Activated CD8-positive, alpha-beta memory T cell treated with anti-CD3 and anti-CD28 coated beads, Interleukin-2, amount 50 U/mL, for 1 hour (primary cell): Measurements from ENCODE around the gene MAN1C1.

Source experiments
- DNase-seq: peaks from one replicate; pipeline ENCODE4 v3.0.0-alpha.2; 2020; ENCODE audit errors: extremely low read depth

Gene MAN1C1

GRCh38 chr1:25614501-25615171 is 2.0 kb upstream of the MAN1C1 start:
- no peak for DNase-seq

GRCh38 chr1:25615172-25615541 is 1.4 kb upstream of the MAN1C1 start:
- no peak for DNase-seq

- no peak for DNase-seq
Measured at GRCh38 chr1:25615563-25616094, 962 bp upstream of the MAN1C1 start.

GRCh38 chr1:25616987-25617624 is 515 bp downstream of the MAN1C1 start:
- no peak for DNase-seq

- no peak for DNase-seq
Measured at GRCh38 chr1:25617625-25618432, 1.2 kb downstream of the MAN1C1 start.

GRCh38 chr1:25618433-25618808 is 1.8 kb downstream of the MAN1C1 start:
- DNase-seq = no peak

GRCh38 chr1:25619101-25619890 is 2.7 kb downstream of the MAN1C1 start:
- DNase-seq = no peak

GRCh38 chr1:25620211-25620610 is 3.6 kb downstream of the MAN1C1 start:
- no peak for DNase-seq

- DNase-seq = no peak
Measured at GRCh38 chr1:25620701-25621350, 4.2 kb downstream of the MAN1C1 start.

- DNase-seq = no peak
Measured at GRCh38 chr1:25621876-25622275, 5.3 kb downstream of the MAN1C1 start.

GRCh38 chr1:25622531-25622930 is 5.9 kb downstream of the MAN1C1 start:
- no peak for DNase-seq

- DNase-seq = no peak
Measured at GRCh38 chr1:25623007-25623406, 6.4 kb downstream of the MAN1C1 start.

GRCh38 chr1:25623731-25624130 is 7.1 kb downstream of the MAN1C1 start:
- no peak for DNase-seq

GRCh38 chr1:25624156-25624555 is 7.6 kb downstream of the MAN1C1 start:
- no peak for DNase-seq

- DNase-seq = no peak
Measured at GRCh38 chr1:25624604-25625003, 8.0 kb downstream of the MAN1C1 start.

- no peak for DNase-seq
Measured at GRCh38 chr1:25626018-25626417, 9.4 kb downstream of the MAN1C1 start.

- no peak for DNase-seq
Measured at GRCh38 chr1:25628741-25629421, 12.3 kb downstream of the MAN1C1 start.

- no peak for DNase-seq
Measured at GRCh38 chr1:25629836-25630235, 13.2 kb downstream of the MAN1C1 start.

- no peak for DNase-seq
Measured at GRCh38 chr1:25631750-25632485, 15.3 kb downstream of the MAN1C1 start.

GRCh38 chr1:25634066-25634465 is 17.5 kb downstream of the MAN1C1 start:
- DNase-seq = no peak
